Mucosa of rectum (tissue), 2 donors: ENCODE results near the gene TADA2B.

ENCODE experiments used
- H3K27ac ChIP-seq, 2 donors: one replicate each; pipeline ENCODE4 v1.7.0; 2013; ENCODE audit warnings: inconsistent platforms in 2 of 2, low read depth in 2 of 2, low read length in 2 of 2
- H3K27me3 ChIP-seq, 2 donors: one replicate each; pipeline ENCODE4 v1.7.0; 2013; ENCODE audit warnings: low read length in 2 of 2; ENCODE audit not compliant: control insufficient read depth in 2 of 2, insufficient read depth in 2 of 2
- H3K36me3 ChIP-seq, 2 donors: one replicate each; pipeline ENCODE4 v1.7.0; 2013; ENCODE audit warnings: low read length in 2 of 2; ENCODE audit not compliant: control insufficient read depth in 2 of 2, insufficient read depth in 2 of 2
- H3K4me1 ChIP-seq, 2 donors: one replicate each; pipeline ENCODE4 v1.7.0; 2013; ENCODE audit warnings: low read length in 2 of 2, mild to moderate bottlenecking in 1 of 2; ENCODE audit not compliant: control insufficient read depth in 2 of 2, insufficient read depth in 2 of 2
- H3K4me3 ChIP-seq, 2 donors: one replicate each; pipeline ENCODE4 v1.7.0; 2013; ENCODE audit warnings: low read length in 2 of 2
- H3K9ac ChIP-seq, 2 donors: one replicate each; pipeline ENCODE4 v1.7.0; 2013; ENCODE audit warnings: low read length in 2 of 2, low read depth in 1 of 2, mild to moderate bottlenecking in 1 of 2
- H3K9me3 ChIP-seq, 2 donors: one replicate each; pipeline ENCODE4 v1.7.0; 2013; ENCODE audit warnings: low read length in 2 of 2; ENCODE audit not compliant: control insufficient read depth in 2 of 2
- donor health status: healthy.
- donor health status: Normal muscosa, but diverticular disease.

TADA2B gene

DNA sequence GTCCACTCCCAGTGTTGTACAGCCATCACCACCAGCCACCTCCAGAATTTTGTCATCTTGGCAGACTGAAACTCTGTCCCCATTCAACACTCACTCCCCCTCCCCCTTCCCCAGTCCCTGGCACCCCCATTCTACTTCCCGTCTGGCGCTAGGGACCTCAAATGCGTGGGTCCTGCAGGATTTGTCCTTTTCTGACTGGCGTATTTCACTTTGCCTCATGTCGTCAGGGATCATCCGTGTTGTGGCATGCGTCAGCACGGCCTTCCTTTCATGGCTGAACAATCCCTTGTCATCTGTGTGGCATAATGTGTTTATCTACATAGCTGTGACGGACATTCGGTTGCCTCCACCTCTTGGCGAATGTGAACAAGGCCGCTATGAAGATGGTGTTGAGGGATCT, 5.5 kb downstream of the TADA2B start:
- Histone ChIP-seq H3K9me3 (no peaks in the 10 kb centered on the region), H3K36me3 (peaks cover 11 to 14% of the 10 kb centered on the region in 2 donors), H3K27ac (no peak overlapping the region), H3K4me3 (no peak overlapping the region), H3K9ac (no peak overlapping the region), H3K27me3 (no peaks in the 10 kb centered on the region), H3K4me1 (peaks cover 23 to 26% of the 10 kb centered on the region in 2 donors)

DNA sequence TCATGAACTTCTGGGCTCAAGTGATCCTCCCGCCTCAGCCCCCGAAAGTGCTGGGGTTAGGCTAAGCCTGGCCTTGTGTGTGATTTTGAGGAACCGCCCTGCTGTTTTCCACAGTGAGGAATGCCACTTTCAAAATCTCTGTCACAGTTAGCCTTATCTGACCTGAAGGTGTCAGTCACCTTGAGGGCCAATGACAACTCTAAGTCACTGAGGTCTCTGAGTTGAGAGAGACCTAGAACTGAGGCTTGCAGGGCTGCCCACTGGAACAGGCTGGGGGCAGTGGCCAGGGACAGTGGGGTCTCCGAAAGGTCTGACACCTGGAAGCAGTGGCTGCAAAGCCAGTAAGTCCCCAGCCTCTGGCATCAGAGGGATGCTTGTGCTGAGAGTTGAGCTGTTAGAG, 6.1 kb downstream of the TADA2B start:
- no peak overlapping the region for H3K9ac ChIP-seq
- no peak overlapping the region for H3K27ac ChIP-seq
- H3K36me3 ChIP-seq = peaks cover 15 to 20% of the 10 kb centered on the region in 2 donors
- H3K9me3 ChIP-seq = no peaks in the 10 kb centered on the region
- H3K4me1 ChIP-seq = peaks cover 21 to 22% of the 10 kb centered on the region in 2 donors
- H3K27me3 ChIP-seq = no peaks in the 10 kb centered on the region
- H3K4me3 ChIP-seq = no peak overlapping the region

DNA sequence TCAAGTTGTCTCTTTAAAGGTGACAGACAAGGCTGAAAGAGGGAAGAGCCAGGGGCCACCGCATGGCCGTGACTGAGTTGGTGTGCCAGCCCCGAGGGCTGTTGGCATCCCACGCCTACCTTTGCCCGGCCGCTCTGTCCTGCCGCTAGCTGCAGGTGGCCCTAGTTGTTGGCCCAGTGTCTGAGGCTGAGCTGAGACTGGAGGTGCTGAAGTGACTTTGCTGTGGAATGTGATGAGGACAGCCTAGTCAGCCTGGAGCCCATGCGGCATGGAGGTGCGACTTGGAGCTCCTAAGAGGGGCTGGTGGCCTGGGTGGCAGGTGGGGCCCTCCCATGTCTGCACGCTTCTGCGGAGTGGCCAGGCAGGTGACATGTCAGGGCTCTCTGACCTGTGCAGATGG, 6.6 kb downstream of the TADA2B start:
- Histone ChIP-seq H3K9me3 (no peaks in the 10 kb centered on the region), H3K4me3 (no peak overlapping the region), H3K27me3 (no peaks in the 10 kb centered on the region), H3K4me1 (peaks cover 17 to 18% of the 10 kb centered on the region in 2 donors), H3K27ac (no peak overlapping the region), H3K36me3 (peaks cover 20 to 24% of the 10 kb centered on the region in 2 donors), H3K9ac (no peak overlapping the region)

DNA sequence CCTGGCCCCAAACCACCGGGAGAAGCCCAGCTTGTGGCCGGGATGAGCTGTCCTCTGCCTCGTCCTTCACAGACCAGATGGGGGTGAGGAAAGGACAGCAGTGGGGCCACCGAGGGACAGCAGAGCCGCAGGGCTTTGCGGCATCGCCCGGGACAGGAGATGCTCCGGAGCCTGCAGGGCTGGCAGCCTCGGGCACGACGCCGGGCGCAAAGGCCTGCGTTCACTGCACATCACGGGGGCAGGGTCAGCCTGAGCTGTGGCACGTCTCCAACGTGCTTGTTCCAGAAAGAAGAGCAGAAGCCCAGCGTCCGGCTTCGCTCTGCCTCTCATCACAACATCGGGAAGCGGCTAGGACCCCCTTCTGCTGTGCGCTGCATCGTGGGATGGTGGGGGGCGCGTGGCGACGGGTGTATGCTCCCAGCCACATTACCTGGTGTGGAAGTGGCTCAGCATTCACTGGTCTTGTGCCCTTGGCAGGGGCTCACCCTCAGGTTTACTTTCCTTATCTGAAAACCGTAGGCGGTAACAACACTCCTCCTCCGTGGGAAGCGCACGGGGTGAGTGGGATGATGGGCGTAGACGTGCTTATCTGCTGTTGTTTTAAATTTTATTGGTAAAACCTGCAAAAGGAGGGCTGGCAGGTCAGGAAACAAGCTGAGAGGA, 7.4 kb downstream of the TADA2B start:
- peaks cover 27 to 32% of the 10 kb centered on the region in 2 donors for H3K36me3 ChIP-seq
- no peak overlapping the region for H3K4me3 ChIP-seq
- H3K9me3 ChIP-seq = no peaks in the 10 kb centered on the region
- H3K27me3 ChIP-seq = no peaks in the 10 kb centered on the region
- H3K4me1 ChIP-seq = peaks cover 8 to 9% of the 10 kb centered on the region in 2 donors
- no peak overlapping the region for H3K9ac ChIP-seq
- H3K27ac ChIP-seq = no peak overlapping the region

DNA sequence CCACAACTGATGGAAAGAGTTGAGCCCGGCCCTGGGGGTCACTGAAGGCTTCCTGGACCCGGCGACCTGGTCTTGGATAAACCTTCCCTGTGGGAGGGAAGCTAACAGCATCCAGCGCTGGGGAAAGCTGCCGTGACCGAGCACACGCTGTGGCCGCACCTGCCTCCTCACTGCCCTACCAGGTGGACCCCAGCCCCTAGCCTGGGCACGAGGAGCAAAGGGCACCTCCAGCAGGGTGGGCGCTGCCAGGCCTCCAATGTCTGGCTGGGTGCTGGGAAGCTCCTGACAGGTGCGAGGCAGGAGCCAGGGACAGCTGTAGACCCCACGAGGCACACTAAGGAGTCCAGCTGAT, 7.9 kb downstream of the TADA2B start:
- H3K9me3 ChIP-seq = no peaks in the 10 kb centered on the region
- peaks cover 4 to 6% of the 10 kb centered on the region in 2 donors for H3K4me1 ChIP-seq
- H3K9ac ChIP-seq = no peak overlapping the region
- H3K36me3 ChIP-seq = peaks cover 30 to 32% of the 10 kb centered on the region in 2 donors
- H3K27me3 ChIP-seq = no peaks in the 10 kb centered on the region
- no peak overlapping the region for H3K4me3 ChIP-seq
- no peak overlapping the region for H3K27ac ChIP-seq

DNA sequence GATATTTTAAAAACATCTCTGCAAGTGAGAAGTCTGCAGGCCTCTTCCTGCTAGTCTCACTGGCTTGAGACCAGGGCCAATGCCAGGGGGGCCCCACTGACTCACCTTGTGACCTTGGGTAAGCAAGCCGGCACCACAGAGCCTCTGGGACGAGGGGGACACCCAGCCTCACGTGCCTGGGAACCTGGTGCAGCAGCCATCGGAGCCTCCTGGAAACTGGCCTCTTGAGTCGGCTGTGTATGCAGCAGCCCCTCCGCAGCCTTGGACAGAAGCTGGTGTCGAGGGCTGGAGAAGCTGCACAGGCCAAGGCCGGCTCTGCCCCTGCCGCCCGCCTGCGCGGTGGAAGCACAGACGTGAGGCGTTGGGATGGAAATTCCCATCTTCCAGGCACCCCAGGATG, 8.7 kb downstream of the TADA2B start:
- Histone ChIP-seq H3K36me3 (peaks cover 35 to 37% of the 10 kb centered on the region in 2 donors), H3K9me3 (no peaks in the 10 kb centered on the region), H3K9ac (no peak overlapping the region), H3K4me1 (peaks cover 0 to 2% of the 10 kb centered on the region in 2 donors), H3K27ac (no peak overlapping the region), H3K4me3 (no peak overlapping the region), H3K27me3 (no peaks in the 10 kb centered on the region)

DNA sequence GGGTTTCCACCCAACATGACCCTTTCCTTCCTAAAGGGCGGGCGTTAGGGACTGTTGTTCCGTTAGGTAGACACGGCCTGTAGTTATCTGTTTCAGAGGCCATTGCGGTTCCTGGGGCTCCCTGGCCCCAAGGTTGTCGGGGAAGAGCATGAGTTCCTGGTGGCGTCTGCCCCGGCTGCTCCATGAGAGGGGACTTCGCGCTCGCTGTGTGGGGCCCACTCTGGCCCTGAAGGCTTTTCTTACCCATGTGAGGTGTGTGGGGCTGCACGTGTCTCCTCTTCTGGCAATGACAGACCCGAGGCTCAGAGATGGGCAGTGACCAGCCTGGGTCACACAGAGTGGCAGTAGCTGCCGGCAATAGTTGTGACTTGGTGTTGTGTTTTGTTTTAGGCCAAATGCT, 9.1 kb downstream of the TADA2B start:
- Histone ChIP-seq H3K36me3 (peaks cover 35 to 37% of the 10 kb centered on the region in 2 donors), H3K27ac (no peak overlapping the region), H3K9me3 (no peaks in the 10 kb centered on the region), H3K4me1 (peaks cover 0 to 2% of the 10 kb centered on the region in 2 donors), H3K9ac (no peak overlapping the region), H3K27me3 (no peaks in the 10 kb centered on the region), H3K4me3 (no peak overlapping the region)

DNA sequence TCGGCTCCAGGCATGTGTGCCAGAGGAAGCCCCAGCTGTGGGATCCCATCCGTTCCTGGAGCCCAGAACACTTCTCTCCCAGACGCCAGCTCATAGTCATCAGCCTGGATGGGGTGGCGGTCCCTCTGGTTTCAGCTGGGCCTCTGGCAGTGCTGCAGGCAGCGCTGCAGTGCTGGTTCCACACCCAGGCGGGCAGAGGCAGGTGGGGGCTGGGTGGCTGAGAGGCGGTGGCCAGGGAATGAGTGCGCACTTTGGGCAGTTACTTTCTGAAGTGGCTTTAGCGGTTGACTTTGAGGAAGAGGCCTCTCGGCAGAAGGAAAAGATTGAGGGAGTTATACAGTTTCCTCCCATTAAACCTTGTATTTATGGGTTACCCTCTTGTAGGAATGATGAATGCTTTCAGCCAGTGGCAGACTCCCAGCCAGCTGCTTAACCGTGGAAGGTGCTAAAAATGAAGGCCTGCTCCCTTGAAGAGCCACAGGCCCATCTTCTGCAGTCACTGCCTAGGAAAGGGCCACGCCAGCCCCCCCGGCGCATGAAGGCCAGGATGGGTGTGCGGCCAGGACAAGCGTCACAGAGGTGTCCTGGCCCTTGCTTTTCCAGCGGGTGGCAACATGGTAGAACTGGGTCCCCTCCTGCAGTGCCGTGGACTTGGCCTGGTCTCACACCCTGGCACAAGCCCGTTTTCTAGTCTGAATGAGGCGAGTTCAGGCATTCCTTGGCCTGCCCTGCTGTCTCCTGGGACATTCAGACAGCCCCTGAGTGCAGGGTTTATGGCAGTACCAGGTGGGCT, 9.9 kb downstream of the TADA2B start:
- H3K27ac ChIP-seq = no peak overlapping the region
- H3K4me3 ChIP-seq = no peak overlapping the region
- no peaks in the 10 kb centered on the region for H3K9me3 ChIP-seq
- H3K36me3 ChIP-seq = peaks cover 35% of the 10 kb centered on the region in 2 donors
- no peaks in the 10 kb centered on the region for H3K27me3 ChIP-seq
- H3K9ac ChIP-seq = no peak overlapping the region
- H3K4me1 ChIP-seq = peaks cover 0 to 2% of the 10 kb centered on the region in 2 donors

DNA sequence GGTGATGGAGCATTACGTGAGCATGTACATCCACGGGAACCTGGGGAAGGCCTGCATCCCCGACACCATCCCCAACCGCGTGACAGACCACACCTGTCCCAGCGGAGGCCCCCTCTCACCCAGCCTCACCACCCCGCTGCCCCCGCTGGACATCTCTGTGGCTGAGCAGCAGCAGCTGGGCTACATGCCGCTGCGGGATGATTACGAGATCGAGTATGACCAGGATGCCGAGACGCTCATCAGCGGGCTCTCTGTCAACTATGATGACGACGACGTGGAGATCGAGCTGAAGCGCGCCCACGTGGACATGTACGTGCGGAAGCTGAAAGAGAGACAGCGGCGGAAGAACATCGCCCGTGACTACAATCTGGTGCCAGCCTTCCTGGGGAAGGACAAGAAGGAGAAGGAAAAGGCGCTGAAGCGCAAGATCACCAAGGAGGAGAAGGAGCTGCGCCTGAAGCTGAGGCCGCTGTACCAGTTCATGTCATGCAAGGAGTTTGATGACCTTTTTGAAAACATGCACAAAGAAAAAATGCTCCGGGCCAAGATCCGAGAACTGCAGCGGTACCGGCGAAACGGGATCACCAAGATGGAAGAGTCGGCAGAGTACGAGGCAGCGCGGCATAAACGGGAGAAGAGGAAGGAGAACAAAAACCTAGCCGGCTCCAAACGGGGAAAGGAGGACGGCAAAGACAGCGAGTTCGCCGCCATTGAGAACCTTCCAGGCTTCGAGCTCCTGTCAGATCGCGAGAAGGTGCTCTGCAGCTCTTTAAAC, 11.1 kb downstream of the TADA2B start:
- H3K36me3 ChIP-seq = peaks cover 37 to 40% of the 10 kb centered on the region in 2 donors
- no peaks in the 10 kb centered on the region for H3K9me3 ChIP-seq
- H3K27ac ChIP-seq = no peak overlapping the region

More for the DNA sequence above, 11.1 kb downstream of the TADA2B start:
- peaks cover 0 to 2% of the 10 kb centered on the region in 2 donors for H3K4me1 ChIP-seq
- no peak overlapping the region for H3K9ac ChIP-seq
- no peaks in the 10 kb centered on the region for H3K27me3 ChIP-seq
- no peak overlapping the region for H3K4me3 ChIP-seq
